Esophagus (tissue), 2 donors: ENCODE data around the gene IGFBP7. TPM values are rescaled to one million over a fixed set of nuclear protein-coding genes. Genes with fewer than 3 reads are reported as not detected.

ENCODE experiments used
- H3K27ac ChIP-seq, 2 donors: one replicate each; pipeline ENCODE4 v1.5.1; 2013; ENCODE audit warnings: low read depth in 2 of 2, mild to moderate bottlenecking in 2 of 2, inconsistent platforms in 1 of 2, low read length in 1 of 2, moderate library complexity in 1 of 2
- H3K27me3 ChIP-seq, 2 donors: one replicate each; pipeline ENCODE4 v1.6.1; 2013; ENCODE audit warnings: low read length in 2 of 2, control low read depth in 1 of 2, mild to moderate bottlenecking in 1 of 2; ENCODE audit not compliant: insufficient read depth in 2 of 2, control insufficient read depth in 1 of 2
- H3K36me3 ChIP-seq, 2 donors: one replicate each; pipeline ENCODE4 v1.6.1; 2013; ENCODE audit warnings: low read length in 1 of 2; ENCODE audit not compliant: control insufficient read depth in 2 of 2, insufficient read depth in 2 of 2
- H3K4me1 ChIP-seq, 2 donors: one replicate each; pipeline ENCODE4 v1.6.1; 2013; ENCODE audit warnings: low read length in 1 of 2; ENCODE audit not compliant: control insufficient read depth in 2 of 2, insufficient read depth in 2 of 2
- H3K4me3 ChIP-seq, 2 donors: one replicate each; pipeline ENCODE4 v1.5.1; 2013; ENCODE audit warnings: low read length in 2 of 2, mild to moderate bottlenecking in 2 of 2, low read depth in 1 of 2, moderate library complexity in 1 of 2
- H3K9me3 ChIP-seq, 2 donors: one replicate each; pipeline ENCODE4 v1.6.1; 2013; ENCODE audit warnings: mild to moderate bottlenecking in 2 of 2, low read depth in 1 of 2, low read length in 1 of 2, moderate library complexity in 1 of 2; ENCODE audit not compliant: control insufficient read depth in 2 of 2, insufficient read depth in 1 of 2
- WGBS, 2 donors: extraction: QIAGEN DNeasy Blood & Tissue Kit; methylation state at CpG; one replicate each; pipeline ENCODE4 v1.1.7; 2013; 5-methylcytosine and 5-hydroxymethylcytosine counted together
- polyA plus RNA-seq, 2 donors: library from polyadenylated mRNA; stranded (reverse); fragments of 200-250 nt; gene quantifications; one replicate each; pipeline ENCODE4 v1.2.3, GENCODE V29; 2013
- donor health status: healthy with polysubstance abuse.
- donor health status: Bipolar disorder and iron deficiency.

IGFBP7 gene
- polyA plus RNA-seq, 2 donors = 27.6 to 80.7 TPM

DNA sequence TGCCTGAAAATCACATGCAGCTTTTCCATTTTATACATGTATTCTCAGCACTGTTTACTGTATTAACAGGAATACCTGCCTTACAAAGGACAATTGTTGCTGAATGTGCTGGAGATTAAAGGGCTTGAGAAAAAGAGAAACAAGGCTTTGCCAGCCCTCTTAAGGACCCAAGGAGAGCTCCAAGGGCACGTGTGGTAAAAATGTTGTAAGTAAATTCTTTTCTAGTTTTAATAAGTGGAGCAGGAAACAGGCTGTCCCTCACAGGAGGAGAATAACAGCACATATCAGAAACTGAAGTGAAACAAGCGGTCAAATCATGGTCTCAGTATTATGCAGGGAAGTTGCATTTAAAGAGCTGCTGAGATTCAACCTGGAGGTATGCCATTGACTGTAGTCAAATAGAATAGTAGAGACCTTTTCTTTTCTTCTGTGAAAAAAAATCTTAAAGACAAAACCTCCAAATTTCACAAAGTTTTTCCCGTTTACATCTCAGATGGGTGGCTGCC is 18.5 kb downstream of the IGFBP7 start:
- H3K27me3 ChIP-seq = no peaks in the 10 kb centered on the region
- WGBS, 2 donors = 58 to 60% methylated on average over 3 of the region's 3 CpGs
- no peak overlapping the region for H3K27ac ChIP-seq
- no peak overlapping the region for H3K4me3 ChIP-seq
- H3K36me3 ChIP-seq = no peaks in the 10 kb centered on the region
- no peaks in the 10 kb centered on the region for H3K4me1 ChIP-seq
- no peaks in the 10 kb centered on the region for H3K9me3 ChIP-seq

DNA sequence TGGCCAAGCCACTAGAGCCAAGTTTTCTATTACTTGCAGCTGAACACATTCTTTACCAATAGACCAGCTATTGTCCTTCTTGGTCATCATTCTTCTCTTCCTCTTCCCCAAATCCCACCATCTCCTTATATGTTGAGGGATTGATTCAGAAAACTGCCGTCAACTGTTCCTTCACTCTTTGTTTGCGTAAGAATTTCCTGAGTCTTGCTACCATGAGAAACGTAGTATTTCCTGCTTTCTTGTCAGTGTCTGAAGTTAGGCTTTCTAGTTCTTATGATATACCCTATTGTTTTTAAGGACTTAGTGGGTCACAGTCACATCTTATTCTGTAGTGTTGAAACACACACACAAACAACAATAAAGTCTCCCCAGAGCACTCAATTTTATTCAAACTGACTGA is 20.1 kb downstream of the IGFBP7 start:
- Histone ChIP-seq H3K9me3 (no peaks in the 10 kb centered on the region), H3K4me3 (no peak overlapping the region), H3K27me3 (no peaks in the 10 kb centered on the region), H3K27ac (no peak overlapping the region), H3K36me3 (no peaks in the 10 kb centered on the region), H3K4me1 (no peaks in the 10 kb centered on the region)
- 75 to 77% methylated on average over 3 of the region's 3 CpGs for WGBS, 2 donors

DNA sequence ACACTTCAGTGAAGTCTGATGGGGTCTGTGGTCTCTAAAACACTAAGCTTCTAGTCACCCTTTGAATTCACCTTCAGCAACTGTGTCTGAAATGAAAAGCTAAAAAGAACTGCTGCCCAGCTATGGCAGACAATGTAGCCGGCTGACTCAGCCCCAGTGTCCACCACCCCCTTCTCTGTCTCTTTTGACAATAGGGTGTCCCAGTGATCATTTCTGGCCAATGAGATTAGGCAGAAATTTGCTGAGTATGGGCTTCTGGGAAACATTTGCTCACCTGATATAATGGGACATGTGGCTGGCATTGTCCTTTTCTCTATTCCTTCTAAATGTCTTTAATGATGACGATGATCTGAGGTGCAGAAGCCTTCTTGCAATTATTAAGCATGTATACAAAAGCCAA is 20.6 kb downstream of the IGFBP7 start:
- WGBS, 2 donors = 88 to 90% methylated on average over 2 of the region's 2 CpGs
- Histone ChIP-seq H3K4me3 (no peak overlapping the region), H3K27ac (no peak overlapping the region), H3K9me3 (no peaks in the 10 kb centered on the region), H3K27me3 (no peaks in the 10 kb centered on the region), H3K4me1 (no peaks in the 10 kb centered on the region), H3K36me3 (no peaks in the 10 kb centered on the region)

DNA sequence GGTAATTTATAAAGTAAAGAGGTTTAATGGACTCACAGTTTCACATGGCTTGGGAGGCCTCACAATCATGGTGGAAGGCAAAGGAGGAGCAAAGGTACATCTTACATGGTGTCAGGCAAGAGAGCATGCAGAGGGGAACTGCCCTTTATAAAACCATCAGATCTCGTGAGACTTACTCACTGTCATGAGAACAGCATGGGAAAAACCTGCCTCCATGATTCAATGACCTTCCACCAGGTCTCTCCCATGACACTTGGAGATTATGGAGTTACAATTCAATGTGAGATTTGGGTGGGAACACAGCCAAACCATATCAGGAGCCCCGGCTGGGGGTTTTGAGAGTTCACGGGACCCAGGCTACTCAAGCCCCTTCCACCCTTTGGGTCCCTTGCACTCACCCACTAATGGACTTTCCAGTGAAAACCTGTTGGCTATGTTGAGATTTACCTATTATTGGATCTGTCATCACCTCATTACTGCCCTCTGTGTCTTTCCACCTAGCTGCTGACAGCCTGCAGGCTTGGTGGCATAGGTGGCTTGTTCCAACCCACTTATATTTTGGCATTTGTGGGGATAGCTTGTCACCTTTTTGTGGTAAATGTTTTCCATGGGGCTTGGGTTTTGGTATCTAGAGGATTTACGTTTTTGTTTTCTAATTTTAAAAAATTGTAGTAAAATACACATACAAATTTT is 24.0 kb downstream of the IGFBP7 start:
- 64 to 66% methylated on average over 4 of the region's 4 CpGs for WGBS, 2 donors
- no peak overlapping the region for H3K4me3 ChIP-seq
- no peak overlapping the region for H3K27ac ChIP-seq
- no peaks in the 10 kb centered on the region for H3K36me3 ChIP-seq
- H3K9me3 ChIP-seq = no peaks in the 10 kb centered on the region
- no peaks in the 10 kb centered on the region for H3K27me3 ChIP-seq
- H3K4me1 ChIP-seq = no peaks in the 10 kb centered on the region

DNA sequence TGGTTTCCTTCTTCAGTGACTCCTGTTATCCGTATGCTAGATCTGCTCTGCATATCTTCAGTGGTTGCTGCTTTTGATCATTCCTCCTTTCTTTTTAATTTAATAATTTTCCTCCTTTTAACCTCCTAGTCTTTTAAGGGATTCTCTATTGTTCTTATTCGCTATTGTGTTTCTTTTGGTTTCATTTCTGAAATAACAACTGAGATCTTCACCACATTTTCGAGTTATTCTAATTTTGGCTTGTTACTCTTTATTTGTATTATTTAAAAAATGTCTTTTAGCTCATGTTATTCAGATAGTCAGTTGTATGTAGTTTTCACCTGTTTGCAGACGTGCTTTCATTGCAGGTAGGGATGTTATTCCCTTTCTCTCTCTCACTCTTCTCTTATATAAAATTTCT is 24.9 kb downstream of the IGFBP7 start:
- Histone ChIP-seq H3K9me3 (no peaks in the 10 kb centered on the region), H3K27me3 (no peaks in the 10 kb centered on the region), H3K4me1 (no peaks in the 10 kb centered on the region), H3K36me3 (no peaks in the 10 kb centered on the region), H3K4me3 (no peak overlapping the region), H3K27ac (no peak overlapping the region)
- 85 to 90% methylated on average over 4 of the region's 4 CpGs for WGBS, 2 donors

DNA sequence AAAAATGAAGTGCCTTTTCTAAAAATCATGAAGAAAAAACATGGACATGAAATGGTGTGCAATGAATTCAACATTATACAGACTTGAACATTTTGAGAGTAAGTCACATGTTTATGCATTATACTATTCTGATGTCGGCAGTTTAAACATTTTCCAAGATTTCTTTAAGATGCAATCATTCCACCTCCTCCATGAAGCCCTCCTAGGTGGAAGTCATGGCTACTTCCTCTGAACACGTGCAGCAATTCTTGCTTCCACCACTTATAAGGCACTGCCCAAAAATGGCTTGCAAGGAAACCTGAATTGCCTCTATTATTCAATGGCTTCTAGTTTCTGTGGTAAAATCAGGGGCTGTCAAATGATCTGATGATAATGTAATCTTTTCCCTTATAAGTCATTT is 25.8 kb downstream of the IGFBP7 start:
- WGBS, 2 donors = 72 to 79% methylated on average over 2 of the region's 2 CpGs
- Histone ChIP-seq H3K4me3 (no peak overlapping the region), H3K4me1 (peaks cover 0 to 3% of the 10 kb centered on the region in 2 donors), H3K9me3 (no peaks in the 10 kb centered on the region), H3K27me3 (no peaks in the 10 kb centered on the region), H3K36me3 (no peaks in the 10 kb centered on the region), H3K27ac (no peak overlapping the region)

DNA sequence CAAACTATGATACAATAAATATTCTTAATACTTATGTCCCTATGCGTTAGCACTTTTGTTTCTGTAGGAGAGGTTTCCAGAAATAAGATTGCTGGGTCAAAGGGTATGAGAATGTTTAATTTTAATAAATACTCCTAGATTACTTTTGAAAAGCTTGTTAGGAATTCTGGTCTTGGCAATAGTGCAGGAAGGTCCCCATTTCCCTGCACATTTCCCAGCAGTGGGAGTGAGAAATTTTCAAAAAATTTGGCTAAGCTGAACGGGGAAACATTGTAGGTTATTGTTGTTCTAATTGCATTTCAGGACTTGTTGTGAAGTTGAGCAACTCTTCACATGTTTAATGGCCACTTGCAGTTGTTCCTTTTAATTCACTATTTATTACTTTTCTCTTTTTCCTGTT is 27.1 kb downstream of the IGFBP7 start:
- Histone ChIP-seq H3K36me3 (no peaks in the 10 kb centered on the region), H3K9me3 (no peaks in the 10 kb centered on the region), H3K27me3 (no peaks in the 10 kb centered on the region), H3K27ac (no peak overlapping the region), H3K4me1 (peaks cover 2 to 3% of the 10 kb centered on the region in 2 donors), H3K4me3 (no peak overlapping the region)
- WGBS, 2 donors = 19 to 20% methylated on average over 2 of the region's 2 CpGs

DNA sequence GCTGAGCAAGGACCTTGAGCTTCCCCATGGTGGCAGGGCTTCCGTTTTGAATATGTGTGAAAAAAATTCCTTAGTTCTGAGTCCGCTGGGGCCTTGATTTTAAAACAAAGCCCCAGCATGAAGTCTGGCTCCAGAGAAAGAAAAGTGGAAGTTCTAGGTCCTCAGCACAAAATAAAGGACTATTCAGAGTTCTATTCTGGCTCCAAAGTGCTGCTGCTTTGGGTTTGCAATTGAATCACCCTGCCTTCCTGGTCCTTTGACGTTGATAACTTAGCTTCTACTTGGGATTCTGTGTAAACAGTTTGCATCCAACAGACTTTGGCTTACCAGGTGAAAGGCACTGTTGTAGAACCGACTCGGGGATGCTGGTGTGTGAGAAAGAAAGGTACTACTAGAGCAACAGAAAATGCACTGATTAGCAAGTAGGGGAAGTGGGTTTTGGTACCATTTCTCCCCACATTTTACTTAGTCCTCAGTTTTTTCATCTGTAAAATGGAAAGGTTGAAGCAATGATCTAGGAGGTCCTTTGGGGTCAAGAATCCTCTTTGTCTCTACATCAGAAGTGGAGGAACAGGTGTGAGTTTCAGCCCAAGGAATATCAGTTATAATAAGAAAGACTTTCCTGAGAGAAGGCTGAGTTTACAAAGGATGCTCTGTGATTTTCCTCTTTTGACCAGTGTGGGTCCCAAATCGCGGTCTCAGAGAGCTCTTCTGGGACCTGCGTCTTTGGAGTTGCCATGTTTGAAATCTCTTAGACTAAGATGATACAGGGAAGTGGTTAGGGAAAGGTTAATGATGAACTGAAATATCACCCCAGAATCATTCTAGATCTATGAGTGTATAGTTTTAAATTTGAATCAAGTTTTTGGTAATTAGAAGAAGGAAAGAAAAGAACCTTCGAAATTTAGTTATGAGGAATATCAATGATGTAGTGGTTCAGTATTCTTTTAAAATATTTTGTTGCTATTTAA is 28.2 kb downstream of the IGFBP7 start:
- peak overlapping the region; percentile 61 to 74 for H3K27ac ChIP-seq
- no peaks in the 10 kb centered on the region for H3K27me3 ChIP-seq
- peaks cover 2 to 3% of the 10 kb centered on the region in 2 donors for H3K4me1 ChIP-seq
- H3K9me3 ChIP-seq = no peaks in the 10 kb centered on the region
- 69 to 75% methylated on average over 9 of the region's 9 CpGs for WGBS, 2 donors
- H3K4me3 ChIP-seq = no peak overlapping the region
- no peaks in the 10 kb centered on the region for H3K36me3 ChIP-seq

DNA sequence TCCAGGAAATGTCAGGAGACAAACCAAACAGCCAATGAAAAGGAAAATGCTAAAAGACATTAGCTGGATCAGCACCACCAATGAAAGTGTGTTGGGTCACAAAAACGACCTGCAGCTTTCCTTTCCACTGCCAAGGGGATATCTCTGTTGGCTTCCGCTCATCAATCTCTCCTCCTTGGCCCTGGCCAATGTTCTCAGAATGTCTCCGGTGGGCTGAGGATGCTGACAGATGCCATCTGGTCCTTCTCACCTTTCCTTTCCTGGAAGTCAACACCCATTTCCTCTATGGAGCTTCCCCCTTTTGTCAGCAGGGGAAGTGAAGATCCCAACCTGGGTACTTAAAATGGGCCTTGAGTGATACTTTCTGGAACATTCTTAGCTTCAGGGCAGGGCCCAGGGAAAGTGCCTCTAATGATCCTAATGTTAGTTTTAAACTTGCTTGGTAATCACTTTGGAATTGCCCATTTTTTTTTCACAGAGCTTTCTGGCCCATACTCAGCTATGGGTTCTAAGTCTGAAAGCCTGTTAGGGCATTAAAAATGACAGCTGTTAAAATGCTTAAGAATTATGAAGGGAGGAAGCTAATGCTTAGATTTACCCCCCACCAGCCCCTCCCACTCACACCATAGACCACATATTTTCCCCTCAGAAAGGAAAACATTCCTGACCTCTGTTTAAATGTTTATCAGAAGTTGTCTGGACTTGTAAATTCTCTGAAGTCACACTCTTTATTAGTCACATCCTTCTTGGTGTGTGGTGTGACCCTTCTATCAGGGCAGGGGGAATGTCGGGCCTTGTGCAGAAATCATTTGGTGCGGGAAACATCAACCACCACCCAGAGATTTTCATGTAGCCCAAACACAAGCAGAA is 29.2 kb downstream of the IGFBP7 start:
- Histone ChIP-seq H3K27me3 (no peaks in the 10 kb centered on the region), H3K4me1 (peaks cover 2 to 3% of the 10 kb centered on the region in 2 donors), H3K36me3 (no peaks in the 10 kb centered on the region), H3K9me3 (no peaks in the 10 kb centered on the region), H3K4me3 (no peak overlapping the region), H3K27ac (peak overlapping the region; percentile 61 to 74)
- WGBS, 2 donors = 40 to 56% methylated on average over 5 of the region's 5 CpGs
